ENCODE data around the gene TRIP6.
A peak's percentile ranks its signal among the peaks of the same experiment; 100 is the strongest.

Gene TRIP6

DNA sequence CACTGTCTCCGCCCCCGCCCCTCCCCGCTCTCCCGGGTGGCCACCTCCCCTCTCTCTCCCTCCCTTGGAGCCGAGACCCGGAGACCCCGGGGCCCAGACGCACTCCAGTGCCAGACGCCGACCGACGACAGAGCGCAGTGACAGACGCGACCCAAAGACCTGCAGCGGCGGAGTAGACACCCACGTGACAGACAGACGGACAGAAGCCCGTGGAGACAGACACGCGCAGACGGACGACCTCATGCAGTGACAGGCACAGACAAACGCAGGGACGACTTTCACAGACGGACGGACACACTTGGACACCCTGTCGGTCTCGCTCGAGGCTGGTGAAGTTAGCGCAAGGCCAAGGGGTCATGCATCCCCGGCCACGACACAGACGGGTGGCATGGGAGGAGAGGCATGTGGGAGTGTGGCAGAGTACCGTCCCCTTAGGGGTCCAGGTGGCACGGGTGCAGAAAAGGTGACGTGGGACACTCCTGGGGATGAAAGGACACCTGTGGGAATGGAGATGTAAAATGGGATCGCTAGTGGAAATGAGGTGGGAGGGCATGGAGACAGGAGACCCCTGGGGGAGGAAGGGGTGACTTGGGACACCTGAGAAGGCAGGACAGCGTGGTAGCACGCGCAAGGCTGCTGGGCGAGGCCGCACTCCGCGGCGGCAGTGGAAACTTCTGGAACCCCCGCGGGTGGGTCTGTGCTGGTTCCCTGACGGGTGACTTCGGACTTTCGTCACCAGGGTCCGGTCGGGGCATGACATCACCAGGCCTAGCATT is 29.0 kb downstream of the TRIP6 start (continued):
- TF ChIP-seq, protein P1, sequence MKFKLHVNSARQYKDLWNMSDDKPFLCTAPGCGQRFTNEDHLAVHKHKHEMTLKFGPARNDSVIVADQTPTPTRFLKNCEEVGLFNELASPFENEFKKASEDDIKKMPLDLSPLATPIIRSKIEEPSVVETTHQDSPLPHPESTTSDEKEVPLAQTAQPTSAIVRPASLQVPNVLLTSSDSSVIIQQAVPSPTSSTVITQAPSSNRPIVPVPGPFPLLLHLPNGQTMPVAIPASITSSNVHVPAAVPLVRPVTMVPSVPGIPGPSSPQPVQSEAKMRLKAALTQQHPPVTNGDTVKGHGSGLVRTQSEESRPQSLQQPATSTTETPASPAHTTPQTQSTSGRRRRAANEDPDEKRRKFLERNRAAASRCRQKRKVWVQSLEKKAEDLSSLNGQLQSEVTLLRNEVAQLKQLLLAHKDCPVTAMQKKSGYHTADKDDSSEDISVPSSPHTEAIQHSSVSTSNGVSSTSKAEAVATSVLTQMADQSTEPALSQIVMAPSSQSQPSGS (tag by site-specific recombination; IDR thresholded peaks at IDR 0.05; ENCODE audit: low read depth) = peak; percentile 96
- TF ChIP-seq, protein P2, sequence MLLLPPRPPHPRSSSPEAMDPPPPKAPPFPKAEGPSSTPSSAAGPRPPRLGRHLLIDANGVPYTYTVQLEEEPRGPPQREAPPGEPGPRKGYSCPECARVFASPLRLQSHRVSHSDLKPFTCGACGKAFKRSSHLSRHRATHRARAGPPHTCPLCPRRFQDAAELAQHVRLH (tag by site-specific recombination; IDR thresholded peaks at IDR 0.05) = no peak
- TF ChIP-seq ZNF133 (tag by site-specific recombination; IDR thresholded peaks at IDR 0.05) (no peak), KLF16 (tag by site-specific recombination; IDR thresholded peaks at IDR 0.05) (no peak; the same call in 1 of the 2 replicates), ZNF747 (tag by site-specific recombination; IDR thresholded peaks at IDR 0.05) (no peak), ZXDB (tag by site-specific recombination; IDR thresholded peaks at IDR 0.05) (peak; percentile 100), ZNF248 (tag by site-specific recombination; IDR thresholded peaks at IDR 0.05) (no peak), ZBTB1 (tag by site-specific recombination; IDR thresholded peaks at IDR 0.05) (peak; percentile 84; the same call in 1 of the 2 replicates), ZNF146 (tag by site-specific recombination; IDR thresholded peaks at IDR 0.05) (0 out of 2 replicates have a peak, but pooled peaks have one; percentile 11), ZBTB20 (tag by site-specific recombination; IDR thresholded peaks at IDR 0.05) (peak; percentile 55; the same call in 1 of the 2 replicates), MYNN (tag by site-specific recombination; IDR thresholded peaks at IDR 0.05; ENCODE audit: borderline replicate concordance) (no peak; the same call in 1 of the 2 replicates), ZNF214 (tag by site-specific recombination; IDR thresholded peaks at IDR 0.05; ENCODE audit: borderline replicate concordance) (no peak), ZNF600 (tag by site-specific recombination; IDR thresholded peaks at IDR 0.05) (peak; percentile 82; the same call in 1 of the 2 replicates), ZNF404 (tag by site-specific recombination; IDR thresholded peaks at IDR 0.05) (no peak), ZNF10 (tag by site-specific recombination; IDR thresholded peaks at IDR 0.05) (no peak), ZNF701 (tag by site-specific recombination; IDR thresholded peaks at IDR 0.05) (no peak), ZNF560 (tag by site-specific recombination; IDR thresholded peaks at IDR 0.05; ENCODE audit: borderline replicate concordance) (no peak), ZNF19 (tag by site-specific recombination; IDR thresholded peaks at IDR 0.05; ENCODE audit: low read depth) (no peak), SP7 (tag by site-specific recombination; IDR thresholded peaks at IDR 0.05) (peak; percentile 85), ZFP69B (tag by site-specific recombination; IDR thresholded peaks at IDR 0.05) (peak; percentile 45)
- TF ChIP-seq, protein P3, sequence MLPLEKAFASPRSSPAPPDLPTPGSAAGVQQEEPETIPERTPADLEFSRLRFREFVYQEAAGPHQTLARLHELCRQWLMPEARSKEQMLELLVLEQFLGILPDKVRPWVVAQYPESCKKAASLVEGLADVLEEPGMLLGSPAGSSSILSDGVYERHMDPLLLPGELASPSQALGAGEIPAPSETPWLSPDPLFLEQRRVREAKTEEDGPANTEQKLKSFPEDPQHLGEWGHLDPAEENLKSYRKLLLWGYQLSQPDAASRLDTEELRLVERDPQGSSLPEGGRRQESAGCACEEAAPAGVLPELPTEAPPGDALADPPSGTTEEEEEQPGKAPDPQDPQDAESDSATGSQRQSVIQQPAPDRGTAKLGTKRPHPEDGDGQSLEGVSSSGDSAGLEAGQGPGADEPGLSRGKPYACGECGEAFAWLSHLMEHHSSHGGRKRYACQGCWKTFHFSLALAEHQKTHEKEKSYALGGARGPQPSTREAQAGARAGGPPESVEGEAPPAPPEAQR (tag by site-specific recombination; IDR thresholded peaks at IDR 0.05) = no peak; the same call in 1 of the 2 replicates
- TF ChIP-seq, protein P4, sequence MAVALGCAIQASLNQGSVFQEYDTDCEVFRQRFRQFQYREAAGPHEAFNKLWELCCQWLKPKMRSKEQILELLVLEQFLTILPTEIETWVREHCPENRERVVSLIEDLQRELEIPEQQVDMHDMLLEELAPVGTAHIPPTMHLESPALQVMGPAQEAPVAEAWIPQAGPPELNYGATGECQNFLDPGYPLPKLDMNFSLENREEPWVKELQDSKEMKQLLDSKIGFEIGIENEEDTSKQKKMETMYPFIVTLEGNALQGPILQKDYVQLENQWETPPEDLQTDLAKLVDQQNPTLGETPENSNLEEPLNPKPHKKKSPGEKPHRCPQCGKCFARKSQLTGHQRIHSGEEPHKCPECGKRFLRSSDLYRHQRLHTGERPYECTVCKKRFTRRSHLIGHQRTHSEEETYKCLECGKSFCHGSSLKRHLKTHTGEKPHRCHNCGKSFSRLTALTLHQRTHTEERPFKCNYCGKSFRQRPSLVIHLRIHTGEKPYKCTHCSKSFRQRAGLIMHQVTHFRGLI (tag by site-specific recombination; IDR thresholded peaks at IDR 0.05) = no peak
- TF ChIP-seq, protein P5, sequence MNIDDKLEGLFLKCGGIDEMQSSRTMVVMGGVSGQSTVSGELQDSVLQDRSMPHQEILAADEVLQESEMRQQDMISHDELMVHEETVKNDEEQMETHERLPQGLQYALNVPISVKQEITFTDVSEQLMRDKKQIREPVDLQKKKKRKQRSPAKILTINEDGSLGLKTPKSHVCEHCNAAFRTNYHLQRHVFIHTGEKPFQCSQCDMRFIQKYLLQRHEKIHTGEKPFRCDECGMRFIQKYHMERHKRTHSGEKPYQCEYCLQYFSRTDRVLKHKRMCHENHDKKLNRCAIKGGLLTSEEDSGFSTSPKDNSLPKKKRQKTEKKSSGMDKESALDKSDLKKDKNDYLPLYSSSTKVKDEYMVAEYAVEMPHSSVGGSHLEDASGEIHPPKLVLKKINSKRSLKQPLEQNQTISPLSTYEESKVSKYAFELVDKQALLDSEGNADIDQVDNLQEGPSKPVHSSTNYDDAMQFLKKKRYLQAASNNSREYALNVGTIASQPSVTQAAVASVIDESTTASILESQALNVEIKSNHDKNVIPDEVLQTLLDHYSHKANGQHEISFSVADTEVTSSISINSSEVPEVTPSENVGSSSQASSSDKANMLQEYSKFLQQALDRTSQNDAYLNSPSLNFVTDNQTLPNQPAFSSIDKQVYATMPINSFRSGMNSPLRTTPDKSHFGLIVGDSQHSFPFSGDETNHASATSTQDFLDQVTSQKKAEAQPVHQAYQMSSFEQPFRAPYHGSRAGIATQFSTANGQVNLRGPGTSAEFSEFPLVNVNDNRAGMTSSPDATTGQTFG (tag by site-specific recombination; IDR thresholded peaks at IDR 0.05; ENCODE audit: borderline replicate concordance) = no peak
- TF ChIP-seq, protein P6, sequence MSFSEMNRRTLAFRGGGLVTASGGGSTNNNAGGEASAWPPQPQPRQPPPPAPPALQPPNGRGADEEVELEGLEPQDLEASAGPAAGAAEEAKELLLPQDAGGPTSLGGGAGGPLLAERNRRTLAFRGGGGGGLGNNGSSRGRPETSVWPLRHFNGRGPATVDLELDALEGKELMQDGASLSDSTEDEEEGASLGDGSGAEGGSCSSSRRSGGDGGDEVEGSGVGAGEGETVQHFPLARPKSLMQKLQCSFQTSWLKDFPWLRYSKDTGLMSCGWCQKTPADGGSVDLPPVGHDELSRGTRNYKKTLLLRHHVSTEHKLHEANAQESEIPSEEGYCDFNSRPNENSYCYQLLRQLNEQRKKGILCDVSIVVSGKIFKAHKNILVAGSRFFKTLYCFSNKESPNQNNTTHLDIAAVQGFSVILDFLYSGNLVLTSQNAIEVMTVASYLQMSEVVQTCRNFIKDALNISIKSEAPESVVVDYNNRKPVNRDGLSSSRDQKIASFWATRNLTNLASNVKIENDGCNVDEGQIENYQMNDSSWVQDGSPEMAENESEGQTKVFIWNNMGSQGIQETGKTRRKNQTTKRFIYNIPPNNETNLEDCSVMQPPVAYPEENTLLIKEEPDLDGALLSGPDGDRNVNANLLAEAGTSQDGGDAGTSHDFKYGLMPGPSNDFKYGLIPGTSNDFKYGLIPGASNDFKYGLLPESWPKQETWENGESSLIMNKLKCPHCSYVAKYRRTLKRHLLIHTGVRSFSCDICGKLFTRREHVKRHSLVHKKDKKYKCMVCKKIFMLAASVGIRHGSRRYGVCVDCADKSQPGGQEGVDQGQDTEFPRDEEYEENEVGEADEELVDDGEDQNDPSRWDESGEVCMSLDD (tag by site-specific recombination; IDR thresholded peaks at IDR 0.05) = peak; percentile 95
- TF ChIP-seq, protein P7, sequence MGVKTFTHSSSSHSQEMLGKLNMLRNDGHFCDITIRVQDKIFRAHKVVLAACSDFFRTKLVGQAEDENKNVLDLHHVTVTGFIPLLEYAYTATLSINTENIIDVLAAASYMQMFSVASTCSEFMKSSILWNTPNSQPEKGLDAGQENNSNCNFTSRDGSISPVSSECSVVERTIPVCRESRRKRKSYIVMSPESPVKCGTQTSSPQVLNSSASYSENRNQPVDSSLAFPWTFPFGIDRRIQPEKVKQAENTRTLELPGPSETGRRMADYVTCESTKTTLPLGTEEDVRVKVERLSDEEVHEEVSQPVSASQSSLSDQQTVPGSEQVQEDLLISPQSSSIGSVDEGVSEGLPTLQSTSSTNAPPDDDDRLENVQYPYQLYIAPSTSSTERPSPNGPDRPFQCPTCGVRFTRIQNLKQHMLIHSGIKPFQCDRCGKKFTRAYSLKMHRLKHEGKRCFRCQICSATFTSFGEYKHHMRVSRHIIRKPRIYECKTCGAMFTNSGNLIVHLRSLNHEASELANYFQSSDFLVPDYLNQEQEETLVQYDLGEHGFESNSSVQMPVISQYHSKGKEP (tag by site-specific recombination; IDR thresholded peaks at IDR 0.05) = no peak
- TF ChIP-seq, protein P8, sequence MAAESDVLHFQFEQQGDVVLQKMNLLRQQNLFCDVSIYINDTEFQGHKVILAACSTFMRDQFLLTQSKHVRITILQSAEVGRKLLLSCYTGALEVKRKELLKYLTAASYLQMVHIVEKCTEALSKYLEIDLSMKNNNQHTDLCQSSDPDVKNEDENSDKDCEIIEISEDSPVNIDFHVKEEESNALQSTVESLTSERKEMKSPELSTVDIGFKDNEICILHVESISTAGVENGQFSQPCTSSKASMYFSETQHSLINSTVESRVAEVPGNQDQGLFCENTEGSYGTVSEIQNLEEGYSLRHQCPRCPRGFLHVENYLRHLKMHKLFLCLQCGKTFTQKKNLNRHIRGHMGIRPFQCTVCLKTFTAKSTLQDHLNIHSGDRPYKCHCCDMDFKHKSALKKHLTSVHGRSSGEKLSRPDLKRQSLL (tag by site-specific recombination; IDR thresholded peaks at IDR 0.05) = no peak
